ENCODE data around the gene SCUBE1.

DNA sequence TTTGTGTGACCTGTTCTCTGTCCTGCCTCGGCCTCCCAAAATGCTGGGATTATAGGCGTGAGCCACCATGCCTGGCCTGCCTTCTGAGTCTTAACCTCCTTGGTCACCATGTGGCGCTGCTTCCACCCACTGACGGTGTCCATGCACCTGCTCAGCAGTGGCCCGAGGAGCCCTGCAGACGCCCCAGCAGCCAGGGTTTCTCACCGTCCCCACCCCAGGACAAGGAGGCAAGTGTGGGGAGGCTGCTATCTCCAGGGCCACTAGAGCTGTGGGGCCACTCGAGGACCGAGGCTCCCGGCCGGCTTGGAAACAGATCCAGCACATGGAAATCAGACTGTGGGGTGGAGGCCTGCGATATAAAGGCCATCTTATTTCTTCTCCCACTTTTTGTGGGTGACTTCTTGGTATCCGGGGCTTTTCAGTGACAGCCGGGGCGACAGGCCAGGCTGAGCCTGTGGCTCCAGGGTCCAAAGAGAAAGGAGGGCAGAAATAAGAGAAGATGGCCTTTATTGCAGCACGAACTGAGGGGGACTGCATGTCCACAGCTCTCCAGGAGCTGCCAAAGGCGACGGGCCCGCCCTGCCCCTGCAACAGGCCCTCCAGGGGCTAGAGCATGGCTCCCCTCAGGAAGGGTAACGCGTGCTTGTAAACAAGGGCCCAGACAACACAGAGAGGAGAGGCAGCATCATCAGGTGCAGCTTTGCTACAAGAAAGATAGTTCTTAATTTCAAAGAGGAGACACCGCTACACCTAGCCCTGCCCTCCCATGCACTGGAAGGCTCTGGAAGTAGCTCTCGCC lies 176.8 kb downstream of the SCUBE1 start:
- TF ChIP-seq CTCF (conservative IDR thresholded peaks at IDR 0.05; ENCODE audit: low read depth, low read length) (no peak), NFE2L2 (IDR thresholded peaks at IDR 0.05; ENCODE audit: low read depth, low read length) (no peak), POLR2A (IDR thresholded peaks at IDR 0.05; ENCODE audit: low read depth, low read length) (no peak), RAD21 (IDR thresholded peaks at IDR 0.05; ENCODE audit: low read length) (no peak), FOS (IDR thresholded peaks at IDR 0.05; ENCODE audit: low read depth, low read length) (no peak), CEBPB (IDR thresholded peaks at IDR 0.05; ENCODE audit: low read depth, low read length) (no peak), MAZ (IDR thresholded peaks at IDR 0.05; ENCODE audit: borderline replicate concordance, low read depth, low read length) (no peak), RCOR1 (IDR thresholded peaks at IDR 0.05; ENCODE audit: insufficient replicate concordance, low read length) (no peak), RFX5 (IDR thresholded peaks at IDR 0.05; ENCODE audit: low read depth, low read length) (no peak), BHLHE40 (IDR thresholded peaks at IDR 0.05; ENCODE audit: low read depth, low read length) (no peak), MXI1 (IDR thresholded peaks at IDR 0.05; ENCODE audit: borderline replicate concordance, low read depth, low read length) (no peak), MAFK (IDR thresholded peaks at IDR 0.05; ENCODE audit: low read depth, low read length) (no peak)
- TF ChIP-seq, protein P1, sequence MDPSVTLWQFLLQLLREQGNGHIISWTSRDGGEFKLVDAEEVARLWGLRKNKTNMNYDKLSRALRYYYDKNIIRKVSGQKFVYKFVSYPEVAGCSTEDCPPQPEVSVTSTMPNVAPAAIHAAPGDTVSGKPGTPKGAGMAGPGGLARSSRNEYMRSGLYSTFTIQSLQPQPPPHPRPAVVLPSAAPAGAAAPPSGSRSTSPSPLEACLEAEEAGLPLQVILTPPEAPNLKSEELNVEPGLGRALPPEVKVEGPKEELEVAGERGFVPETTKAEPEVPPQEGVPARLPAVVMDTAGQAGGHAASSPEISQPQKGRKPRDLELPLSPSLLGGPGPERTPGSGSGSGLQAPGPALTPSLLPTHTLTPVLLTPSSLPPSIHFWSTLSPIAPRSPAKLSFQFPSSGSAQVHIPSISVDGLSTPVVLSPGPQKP (IDR thresholded peaks at IDR 0.05; ENCODE audit: borderline replicate concordance, low read depth, low read length), result no peak

All from IMR-90 (cell line).